Activated CD8-positive, alpha-beta memory T cell treated with anti-CD3 and anti-CD28 coated beads, Interleukin-2, amount 50 U/mL, for 24 hours (primary cell): ENCODE measurements around the gene RALGDS.
"Not testable (repeated sequence)": the region's sequence is repeated elsewhere in the genome, so short reads cannot be mapped to it uniquely, and the experiment has no call there.

ENCODE experiments used
- DNase-seq: peaks from one replicate; pipeline ENCODE4 v3.0.0-alpha.2; 2020; ENCODE audit errors: extremely low read depth

Gene RALGDS

DNA sequence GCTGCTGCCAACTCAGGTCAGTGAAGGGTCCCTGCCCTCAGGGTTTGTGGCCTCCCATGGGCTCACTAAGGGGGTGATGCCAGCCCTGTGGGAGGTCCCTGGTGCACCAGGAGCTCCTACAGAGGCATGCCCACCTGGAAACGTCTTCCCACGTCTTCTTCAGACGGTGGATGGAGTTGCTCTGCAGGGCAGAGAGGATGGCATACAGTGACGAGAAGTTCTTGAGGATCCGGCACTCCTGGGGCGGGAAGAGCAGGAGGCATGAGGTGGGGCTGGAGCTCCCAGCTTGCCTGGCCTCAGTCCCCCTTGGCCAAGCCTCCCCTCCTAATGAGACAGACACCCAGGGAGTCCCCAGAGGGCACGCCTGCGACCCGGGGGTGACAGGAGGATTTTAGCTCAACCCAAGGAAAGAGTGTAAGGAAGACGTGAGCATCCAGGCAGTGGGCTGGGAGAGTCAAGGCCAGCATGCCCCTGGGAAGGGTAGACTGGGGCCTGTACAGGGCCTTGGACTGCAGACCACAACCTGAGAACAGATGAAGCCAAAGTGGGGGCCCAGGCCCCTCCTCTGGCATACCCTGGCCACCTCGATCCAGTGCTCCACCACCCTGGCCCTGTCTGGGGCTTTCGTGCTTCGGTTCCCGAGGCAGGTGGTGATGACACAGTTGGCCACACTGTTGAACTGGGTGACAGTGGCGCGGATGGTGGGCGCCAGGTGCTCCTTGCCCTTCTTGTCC, 14.4 kb downstream of the RALGDS start:
- no peak for DNase-seq

DNA sequence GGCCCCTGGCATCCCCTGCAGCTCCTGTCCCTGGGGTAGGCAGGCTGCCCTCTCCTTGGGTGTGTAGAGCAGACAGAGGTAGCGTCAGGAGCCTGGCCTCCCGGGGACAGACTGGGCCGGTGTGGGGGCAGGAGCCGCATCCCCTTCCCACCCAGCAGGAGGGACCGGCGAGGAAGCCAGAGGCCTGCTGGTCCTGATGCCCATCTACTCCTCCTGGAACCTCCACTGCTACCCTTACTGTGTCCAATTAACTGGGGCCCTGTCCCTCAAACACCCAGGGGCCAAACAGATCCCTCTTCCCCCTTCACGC, 15.6 kb downstream of the RALGDS start:
- no peak for DNase-seq

DNA sequence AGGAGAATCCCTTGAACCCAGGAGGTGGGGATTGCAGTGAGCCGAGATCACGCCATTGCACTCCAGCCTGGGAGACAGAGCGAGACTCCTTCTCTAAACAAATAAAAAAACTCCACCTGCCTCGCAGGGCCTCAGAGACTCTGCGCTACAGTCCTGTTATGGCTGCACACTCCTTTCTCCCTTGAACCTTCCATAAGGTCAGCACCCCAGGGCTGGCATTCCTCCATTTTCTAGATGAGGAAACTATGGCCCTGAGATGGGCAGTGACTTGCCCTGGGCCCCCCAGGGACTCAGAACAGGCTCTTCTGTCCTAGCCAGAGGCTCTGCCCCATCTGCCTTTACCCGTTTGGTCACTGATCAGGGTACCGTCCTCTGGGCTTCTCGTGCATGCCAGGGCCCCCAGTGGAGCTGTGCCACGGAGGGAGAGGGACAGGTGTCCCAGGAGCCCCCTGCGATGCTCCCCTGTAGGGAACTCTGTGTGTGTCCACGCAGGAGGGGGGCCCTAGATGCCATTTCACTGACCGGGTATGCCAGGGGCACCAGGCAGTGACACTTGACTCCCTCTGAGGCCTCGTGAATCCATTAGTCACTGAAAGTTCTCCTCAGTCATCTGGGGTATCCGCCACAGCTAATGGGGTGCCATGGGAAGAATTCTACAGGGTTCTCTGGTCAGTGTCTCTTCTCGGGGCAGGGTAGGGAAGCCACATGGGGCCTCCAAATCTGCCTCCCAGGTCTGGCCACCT, 16.2 kb downstream of the RALGDS start:
- no peak for DNase-seq

DNA sequence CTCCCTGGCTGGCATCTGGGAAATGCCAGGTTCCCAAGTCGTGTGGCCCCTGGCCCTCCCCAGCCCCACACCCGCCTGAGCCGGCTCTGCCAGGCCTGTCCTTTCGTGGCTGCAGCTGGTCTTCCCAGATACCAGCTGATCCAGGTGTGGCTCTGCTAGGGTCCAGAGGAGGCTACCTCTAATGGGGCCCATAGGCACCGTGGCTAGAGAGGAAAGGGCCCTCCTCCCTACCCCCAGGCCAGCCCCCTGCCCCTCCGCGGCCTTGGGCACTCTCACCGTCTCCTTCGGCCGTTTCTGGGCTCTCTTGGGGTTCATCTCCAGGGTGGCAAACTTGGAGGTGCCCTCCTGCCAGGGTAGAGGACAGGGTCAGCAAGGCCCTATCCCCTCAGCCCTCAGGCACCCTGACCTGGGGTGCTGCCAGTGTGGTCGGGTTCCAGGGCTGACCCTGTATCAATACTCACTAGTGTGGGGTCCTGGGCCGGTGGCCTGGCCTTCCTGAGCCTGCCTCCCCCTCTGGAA, 17.0 kb downstream of the RALGDS start:
- DNase-seq = no peak

DNA sequence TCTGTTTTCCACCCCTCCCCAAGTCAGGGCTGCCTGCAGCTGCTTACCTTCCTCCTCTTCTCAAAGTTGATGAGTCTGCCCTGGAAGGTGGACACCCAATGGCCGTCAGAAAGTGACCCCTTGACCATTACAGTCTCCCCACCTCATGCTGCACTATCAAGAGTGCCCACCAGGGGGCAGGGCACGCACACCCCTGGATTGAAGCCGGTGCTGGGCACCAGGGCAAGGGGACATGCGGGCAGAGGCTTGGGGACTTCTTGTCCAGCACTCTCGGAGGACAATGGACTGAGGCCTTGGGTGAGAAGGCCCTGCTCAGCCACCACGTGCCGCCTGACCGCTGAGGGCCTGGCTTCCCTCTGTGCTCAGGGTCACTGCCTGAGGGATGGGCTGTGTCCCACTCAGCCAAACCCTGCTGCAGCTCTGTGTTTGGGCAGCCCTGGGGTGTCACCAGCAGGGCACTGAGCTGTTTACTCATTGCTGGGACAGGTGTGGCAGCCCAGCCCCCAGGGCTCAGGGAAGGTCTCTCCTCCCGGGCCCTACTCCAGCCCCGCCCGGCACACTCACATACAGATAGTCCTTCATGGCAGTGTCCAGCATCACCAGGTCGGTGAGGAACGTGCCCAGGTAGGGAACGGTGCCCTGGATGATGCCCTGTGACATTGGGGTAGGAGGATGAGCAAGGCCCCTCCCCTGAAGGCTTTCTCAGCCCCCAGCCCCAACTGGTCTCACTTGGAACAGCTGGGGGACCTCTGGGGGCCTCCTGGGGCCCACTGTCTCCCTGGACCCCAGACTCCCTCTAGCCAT, 17.7 kb downstream of the RALGDS start:
- no peak for DNase-seq

DNA sequence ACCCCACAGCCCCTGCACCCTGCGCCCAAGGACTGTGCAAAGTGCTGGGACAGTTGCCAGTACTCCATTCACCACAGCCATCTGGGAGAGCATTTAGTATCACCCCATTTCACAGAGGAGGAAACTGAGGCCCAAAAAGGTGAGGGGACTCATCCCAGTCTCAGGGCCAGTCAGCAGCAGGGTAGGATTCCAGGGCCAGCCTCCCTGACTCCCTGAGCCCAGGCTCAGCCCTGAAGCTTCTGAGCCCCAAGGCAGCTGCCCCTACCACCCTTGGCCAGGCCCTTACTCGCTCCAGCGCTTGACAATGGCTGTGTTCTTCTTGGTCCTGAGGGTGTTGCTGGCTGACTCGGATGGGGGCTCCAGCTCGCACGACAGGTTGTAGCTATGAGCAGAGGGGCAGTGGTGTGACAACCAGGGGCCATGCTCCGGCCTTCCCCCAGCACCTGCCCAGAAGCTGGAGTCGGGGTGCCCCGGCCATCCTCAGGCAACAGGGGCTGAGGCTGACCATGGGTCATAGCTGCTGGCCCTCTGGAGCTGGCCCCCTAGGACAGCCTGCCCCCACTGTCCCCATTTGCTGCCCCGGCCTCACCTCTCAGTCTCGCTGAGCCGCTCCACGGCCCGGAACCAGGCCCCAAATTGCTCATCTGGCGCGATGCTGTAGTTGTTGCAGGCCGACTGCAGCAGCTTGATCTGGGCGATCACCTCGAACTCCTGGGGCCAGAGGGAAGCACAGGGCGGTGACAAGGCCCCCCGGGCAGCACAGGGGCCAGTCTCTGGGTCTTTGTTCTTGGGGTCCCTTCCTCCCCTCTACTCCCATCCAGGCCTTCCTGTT, 18.6 kb downstream of the RALGDS start:
- no peak for DNase-seq

DNA sequence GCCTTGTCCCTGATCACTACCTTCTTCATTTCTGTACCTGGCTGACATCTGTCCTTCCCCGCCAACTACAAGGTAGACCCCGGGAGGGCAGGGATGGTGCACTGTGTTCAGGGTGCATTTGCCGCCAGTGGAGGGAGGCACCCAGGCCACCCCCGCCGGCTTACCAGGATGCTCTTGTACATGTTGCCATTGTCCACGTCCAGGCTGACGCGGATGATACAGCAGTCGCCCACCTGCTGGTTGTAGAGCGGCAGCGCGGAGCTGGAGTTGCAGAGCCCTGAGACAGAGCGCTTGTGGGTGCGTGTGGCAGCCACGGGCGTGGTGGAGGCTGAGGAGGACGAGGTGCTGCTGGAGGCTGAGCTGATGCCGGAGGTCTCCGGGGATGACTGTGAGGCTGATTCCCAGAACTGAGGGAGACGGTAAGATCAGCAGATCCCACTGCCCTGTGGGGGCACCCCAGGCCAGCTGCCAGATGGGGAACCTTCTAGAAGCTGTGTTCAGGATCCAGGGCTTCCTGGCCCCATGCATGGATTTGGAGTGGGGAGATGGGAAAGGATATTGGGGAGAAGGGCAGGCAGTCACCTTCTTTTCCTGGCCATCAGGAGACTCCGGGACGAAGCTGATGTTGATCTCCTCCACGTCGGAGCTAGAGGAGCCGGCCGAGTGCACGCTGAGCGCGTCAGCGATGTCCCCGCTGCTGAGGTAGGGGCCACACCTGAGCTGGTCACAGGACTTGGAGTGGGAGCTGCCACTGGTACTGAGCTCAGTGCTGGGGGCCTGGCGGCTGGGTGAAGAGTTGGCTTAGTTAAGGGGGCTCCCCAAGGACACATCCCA, 19.5 kb downstream of the RALGDS start:
- DNase-seq = no peak

DNA sequence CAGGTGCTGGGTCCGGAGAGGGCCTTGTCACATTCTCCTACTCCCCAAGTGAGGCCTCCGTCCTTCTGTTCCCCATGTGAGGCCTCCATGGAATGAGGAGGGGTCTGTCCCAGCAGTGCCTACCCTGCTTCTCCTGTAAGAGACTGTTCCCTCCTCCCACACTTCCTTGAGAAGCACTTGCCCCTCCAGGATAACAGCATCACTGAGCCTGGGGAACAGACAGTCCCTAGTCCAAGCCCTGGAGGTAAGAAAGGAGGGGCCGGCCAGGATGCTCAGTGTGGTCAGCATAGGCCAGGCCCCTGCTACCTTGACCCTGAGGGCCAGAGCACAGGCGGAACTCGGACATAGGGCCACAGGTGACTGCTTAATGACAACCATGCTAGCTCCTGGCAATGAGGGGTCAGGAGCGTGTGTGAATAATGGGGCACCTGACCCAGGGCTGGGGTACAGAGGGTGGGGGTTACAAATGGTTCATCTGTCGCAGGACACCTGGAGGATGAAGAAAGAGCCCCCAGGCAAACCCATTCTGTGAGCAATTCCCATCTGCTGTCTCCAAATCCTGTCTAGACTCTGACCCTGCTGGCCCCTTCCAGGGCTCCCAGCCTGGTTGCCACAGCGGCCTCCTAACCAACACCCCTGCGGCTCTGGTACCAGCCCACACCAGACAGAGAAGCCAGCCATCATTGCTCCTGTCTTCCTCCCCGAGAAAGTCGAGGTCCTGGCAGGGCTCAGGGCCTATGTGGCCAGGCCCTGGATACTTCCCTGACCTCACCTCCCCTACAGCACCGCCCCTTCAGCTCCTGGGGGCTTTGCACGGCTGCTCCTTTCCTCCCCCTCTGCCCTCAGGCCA, 20.3 kb downstream of the RALGDS start:
- DNase-seq = no peak

DNA sequence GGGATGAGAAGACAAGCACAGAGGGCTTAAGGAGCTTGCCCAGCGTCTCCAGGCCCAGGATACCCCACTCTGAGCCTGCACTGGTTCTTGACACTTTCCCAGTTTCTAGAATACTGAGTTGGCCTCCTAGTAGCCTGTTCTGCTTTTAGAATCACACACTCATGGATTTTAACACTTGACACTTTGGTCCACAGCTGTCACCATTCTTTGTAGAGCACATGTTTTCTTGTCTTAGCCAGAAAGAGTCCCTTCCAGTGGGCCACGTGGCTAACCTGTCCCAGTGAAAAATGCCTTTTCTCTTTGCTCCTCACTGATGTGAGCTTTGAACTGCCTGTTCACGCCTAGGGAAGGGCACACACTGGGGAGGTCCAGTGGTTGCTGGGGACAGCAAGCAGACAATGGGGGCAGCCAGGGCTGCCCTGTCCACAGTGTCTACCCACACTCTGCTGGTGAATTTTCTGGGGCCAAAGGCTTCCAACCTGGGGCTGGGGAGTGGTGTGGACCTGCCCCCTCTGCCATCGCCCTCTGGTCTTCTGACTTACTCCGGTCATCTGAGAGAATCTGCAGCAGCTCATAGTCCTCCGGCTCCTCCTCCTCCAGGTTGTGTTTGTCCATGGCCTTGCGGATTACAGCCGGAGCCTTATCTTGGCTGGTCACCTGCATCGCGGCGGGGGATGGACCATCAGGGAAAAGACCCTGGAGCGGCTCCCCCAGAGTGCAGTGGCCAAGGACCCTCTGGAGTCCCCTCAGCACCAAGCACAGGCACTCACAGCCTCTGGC, 21.1 kb downstream of the RALGDS start:
- no peak for DNase-seq

DNA sequence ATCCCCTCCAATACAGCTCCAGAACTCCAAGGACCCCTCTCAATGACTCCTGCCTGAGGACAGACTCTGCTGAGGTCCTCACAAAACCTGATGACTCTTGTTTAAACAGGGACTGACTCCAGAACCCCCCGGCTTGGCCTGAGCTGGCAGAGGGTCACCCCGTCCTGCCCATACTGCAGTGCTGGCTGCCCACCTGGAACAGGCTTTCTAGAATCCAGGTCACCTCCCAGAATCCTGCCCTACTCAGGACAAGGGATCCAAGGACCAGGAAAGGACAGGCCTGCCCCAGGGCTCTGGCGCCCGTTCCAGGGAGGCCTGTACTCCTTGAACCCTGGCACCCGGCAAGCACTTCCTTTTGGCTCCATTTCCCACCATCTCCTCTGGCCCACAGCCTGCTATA, 22.2 kb downstream of the RALGDS start:
- no peak for DNase-seq

DNA sequence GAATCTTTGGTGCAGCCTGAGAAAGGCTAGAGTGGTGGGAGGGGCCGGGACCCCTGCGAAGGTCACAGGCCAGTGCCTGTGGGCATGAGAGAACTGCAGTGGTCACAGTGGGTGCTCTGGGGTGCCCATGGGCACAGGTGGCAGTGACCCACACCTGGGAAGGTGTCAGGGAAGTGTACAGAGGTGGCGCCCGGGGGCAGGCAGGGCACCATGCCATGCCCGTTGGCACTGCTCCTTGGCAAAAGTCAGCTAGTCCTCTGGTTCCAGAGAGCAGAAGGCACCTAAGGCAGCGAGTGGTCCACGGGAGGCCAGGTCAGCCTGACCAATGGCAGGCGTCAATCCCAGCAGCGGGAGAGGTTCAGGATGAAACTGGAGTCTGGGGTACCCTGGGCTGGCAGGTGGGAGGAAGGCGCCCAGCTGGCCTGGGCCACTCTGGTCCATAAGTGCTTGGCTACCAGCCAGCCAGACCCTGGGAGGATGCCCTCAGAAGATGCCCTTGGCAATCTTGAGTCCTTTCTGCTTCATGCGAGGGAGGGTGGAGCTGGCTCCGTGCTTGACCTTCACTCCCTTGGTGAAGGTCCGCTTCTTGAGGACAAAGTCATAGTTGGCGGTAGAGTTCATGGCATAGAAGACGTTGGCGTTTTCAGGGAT, 22.8 kb downstream of the RALGDS start:
- DNase-seq = no peak

DNA sequence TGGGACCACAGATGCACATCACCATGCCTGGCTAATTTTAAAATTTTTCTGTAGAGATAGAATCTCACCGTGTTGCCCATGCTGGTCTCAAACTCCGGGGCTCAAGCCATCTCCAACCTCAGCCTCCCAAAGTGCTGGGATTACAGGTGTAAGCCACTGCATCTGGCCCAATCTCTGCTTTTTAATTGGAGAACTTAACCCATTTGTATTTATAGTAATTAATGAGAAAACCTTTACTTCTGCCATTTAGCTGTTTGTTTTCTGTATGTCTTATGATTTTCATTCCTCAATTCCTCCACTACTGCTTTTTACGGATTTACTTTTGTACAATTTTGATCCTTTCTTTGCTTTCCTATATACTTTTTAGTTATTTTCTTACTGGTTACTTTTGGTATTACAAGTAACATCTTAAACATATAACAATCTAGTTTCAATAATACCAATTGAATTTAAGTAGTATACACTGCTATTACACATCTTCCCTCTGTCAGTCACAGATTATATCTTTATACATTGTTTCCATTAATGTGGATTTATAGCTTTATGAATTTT, 26.1 kb downstream of the RALGDS start:
- no peak for DNase-seq

DNA sequence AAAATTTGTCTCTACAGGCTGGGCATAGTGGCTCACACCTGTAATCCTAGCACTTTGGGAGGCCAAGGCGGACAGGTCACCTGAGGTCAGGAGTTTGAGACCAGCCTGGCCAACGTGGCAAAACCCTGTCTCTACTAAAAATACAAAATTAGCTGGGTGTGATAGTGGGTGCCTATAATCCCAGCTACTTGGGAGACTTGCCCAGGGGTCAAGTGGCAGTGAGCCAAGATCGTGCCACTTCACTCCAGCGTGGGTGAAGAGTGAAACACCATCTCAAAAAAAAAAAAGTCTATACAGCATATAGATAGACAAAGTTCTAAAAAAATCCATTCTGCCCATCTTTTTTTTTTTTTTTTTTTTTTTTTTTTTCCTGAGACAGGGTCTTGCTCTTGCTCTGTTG, 26.7 kb downstream of the RALGDS start:
- DNase-seq = not testable (repeated sequence)

DNA sequence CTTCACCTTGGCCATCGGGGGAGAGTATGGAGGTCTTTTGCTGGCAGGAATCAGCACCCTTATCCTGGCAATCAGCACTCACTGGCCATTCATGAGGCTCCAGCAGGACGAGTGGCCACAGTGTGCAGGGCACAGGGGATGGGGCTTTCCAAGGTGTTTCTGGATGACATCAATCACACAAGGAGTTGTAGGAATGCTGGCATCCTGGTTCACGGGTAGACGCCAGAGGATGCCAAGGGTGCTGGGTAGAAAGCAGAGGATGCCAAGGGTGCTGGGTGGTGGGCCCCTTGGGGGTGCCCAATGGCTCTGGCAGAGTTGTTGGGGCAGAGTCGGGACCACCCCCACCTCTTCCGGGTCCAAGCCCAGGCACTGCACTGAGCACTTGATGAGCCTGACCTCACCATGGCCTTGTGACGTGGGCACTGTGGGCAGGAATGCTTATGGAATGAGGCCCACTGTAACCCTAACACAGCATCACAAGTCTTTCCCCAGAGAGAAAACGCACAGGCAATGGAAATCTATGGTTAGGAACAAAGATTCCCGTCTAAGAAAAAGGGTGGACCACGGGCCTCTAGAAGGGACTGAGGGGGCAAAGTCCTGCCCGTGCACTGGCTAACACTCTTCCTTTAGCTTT, 30.2 kb downstream of the RALGDS start:
- DNase-seq = no peak

DNA sequence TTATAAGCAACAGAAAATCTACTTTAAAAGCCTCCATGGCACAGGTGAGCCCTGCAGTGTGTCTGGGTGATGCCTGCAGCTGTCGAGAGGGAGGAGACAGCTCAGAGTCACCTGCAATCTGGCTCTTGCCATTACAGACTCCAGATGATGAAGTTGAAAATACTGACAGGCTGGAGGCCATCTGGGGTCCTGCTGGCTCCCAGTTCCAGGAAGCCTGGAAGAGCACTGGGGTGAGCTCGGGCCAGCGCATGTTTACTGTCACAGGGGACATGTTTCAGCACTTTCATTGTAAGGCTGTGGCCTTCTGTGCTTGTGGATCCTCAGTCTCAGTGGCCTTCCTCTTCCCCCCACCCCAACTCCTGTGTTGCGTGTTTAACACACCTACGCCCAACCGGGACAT, 30.9 kb downstream of the RALGDS start:
- DNase-seq = no peak

DNA sequence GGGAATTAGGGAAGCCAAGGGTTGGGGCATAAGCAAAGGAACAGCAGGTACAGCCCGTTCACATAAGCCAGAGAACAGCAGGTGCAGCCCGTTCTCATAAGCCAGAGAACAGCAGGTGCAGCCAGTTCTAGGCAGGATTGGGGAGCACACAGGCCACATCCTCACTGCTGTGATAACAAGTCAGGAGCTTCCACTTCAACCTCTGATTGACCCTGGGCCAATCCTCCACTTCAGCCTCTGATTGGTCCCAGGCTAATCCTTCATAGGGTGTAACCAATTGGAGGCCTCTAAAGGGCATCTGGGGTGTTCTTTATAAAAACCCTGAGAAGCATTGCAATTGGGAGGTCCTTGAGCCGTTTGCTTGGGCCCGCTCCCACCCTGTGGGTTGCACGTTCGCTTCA, 31.8 kb downstream of the RALGDS start:
- no peak for DNase-seq

DNA sequence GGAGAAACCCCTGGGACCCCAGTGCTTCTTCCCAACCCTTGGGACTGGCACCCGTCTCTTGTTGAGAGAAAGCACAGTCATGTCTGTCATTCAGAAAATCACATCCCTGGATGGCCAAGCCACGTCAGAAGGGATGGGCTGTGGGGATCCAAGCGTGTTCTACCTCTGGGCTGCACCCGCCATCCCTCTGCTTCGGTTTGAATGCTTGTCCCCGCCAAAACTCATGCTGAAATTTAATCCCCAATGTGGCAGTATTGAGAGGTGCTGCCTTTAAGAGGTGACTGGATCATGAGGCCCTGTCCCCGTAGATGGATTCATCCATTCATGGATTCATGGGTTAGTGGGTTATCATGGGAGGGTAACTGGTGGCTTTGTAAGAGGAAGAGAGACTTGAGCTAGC, 32.3 kb downstream of the RALGDS start:
- no peak for DNase-seq
